GM23338 (cell line): Measurements from ENCODE around the gene STAT3. TPM values are rescaled to one million over a fixed set of nuclear protein-coding genes. Genes with fewer than 3 reads are reported as not detected.

Source experiments
- ATAC-seq: fragments of 200-7000 bp; cut with Tn5 transposase; 3 replicates; pipeline ENCODE4 v1.9.1; 2020
- DNase-seq: peaks from one replicate; pipeline ENCODE4 v3.0.0-alpha.2; 2015; ENCODE audit warnings: low spot score
- H2AFZ ChIP-seq: fragments of 200-600 bp; sonication (generic); 2 replicates; pipeline ENCODE4 v1.8.0; 2016; ENCODE audit warnings: antibody characterized with exemption, mild to moderate bottlenecking, moderate library complexity
- H3F3A ChIP-seq: fragments of 200-600 bp; sonication (generic); replicated peaks from 2 replicates; pipeline ENCODE4 v1.8.0; 2017; ENCODE audit warnings: antibody characterized with exemption, mixed run types, low read depth
- H3K27ac ChIP-seq: fragments of 200-600 bp; sonication (generic); 2 replicates; pipeline ENCODE4 v1.6.1; 2016; ENCODE audit warnings: low read depth
- H3K27me3 ChIP-seq: fragments of 200-600 bp; sonication (generic); 2 replicates; pipeline ENCODE4 v1.8.0; 2016; ENCODE audit warnings: mild to moderate bottlenecking, mixed run types, moderate library complexity; ENCODE audit not compliant: insufficient read depth
- H3K36me3 ChIP-seq: fragments of 200-600 bp; sonication (generic); 2 replicates; pipeline ENCODE4 v1.8.0; 2016; ENCODE audit warnings: mild to moderate bottlenecking; ENCODE audit not compliant: insufficient read depth
- H3K4me1 ChIP-seq: fragments of 200-600 bp; sonication (generic); 2 replicates; pipeline ENCODE4 v1.8.0; 2016; ENCODE audit warnings: mild to moderate bottlenecking, moderate library complexity; ENCODE audit not compliant: insufficient read depth
- H3K4me2 ChIP-seq: fragments of 200-600 bp; sonication (generic); 2 replicates; pipeline ENCODE4 v1.7.1; 2017; ENCODE audit warnings: mixed run types
- H3K4me3 ChIP-seq: fragments of 200-600 bp; sonication (generic); 2 replicates; pipeline ENCODE4 v1.6.1; 2016; ENCODE audit warnings: mixed run types
- H3K79me2 ChIP-seq: fragments of 200-600 bp; sonication (generic); replicated peaks from 2 replicates; pipeline ENCODE4 v1.8.0; 2017; ENCODE audit warnings: mild to moderate bottlenecking; ENCODE audit not compliant: insufficient read depth
- H3K9me2 ChIP-seq: fragments of 200-600 bp; sonication (generic); 2 replicates; pipeline ENCODE4 v1.8.0; 2017; ENCODE audit not compliant: insufficient read depth
- H4K20me1 ChIP-seq: fragments of 200-600 bp; sonication (generic); replicated peaks from 2 replicates; pipeline ENCODE4 v1.8.0; 2017; ENCODE audit warnings: mild to moderate bottlenecking; ENCODE audit not compliant: insufficient read depth
- H3K27ac Mint-ChIP-seq: 2 replicates; pipeline ENCODE4 v1.8.0; 2020; ENCODE audit warnings: inconsistent platforms, mild to moderate bottlenecking, moderate library complexity, mixed read lengths
- H3K27me3 Mint-ChIP-seq: 3 replicates; pipeline ENCODE4 v1.8.0; 2022; ENCODE audit warnings: low read depth, mild to moderate bottlenecking, moderate library complexity, mixed read lengths, inconsistent platforms; ENCODE audit not compliant: insufficient read depth, poor library complexity
- H3K36me3 Mint-ChIP-seq: 3 replicates; pipeline ENCODE4 v1.8.0; 2021; ENCODE audit warnings: low read depth, mild to moderate bottlenecking, inconsistent platforms, moderate library complexity, mixed read lengths
- H3K4me1 Mint-ChIP-seq: 3 replicates; pipeline ENCODE4 v1.8.0; 2020; ENCODE audit warnings: mild to moderate bottlenecking, inconsistent platforms, mixed read lengths
- H3K4me3 Mint-ChIP-seq: 3 replicates; pipeline ENCODE4 v1.8.0; 2021; ENCODE audit warnings: moderate library complexity, mild to moderate bottlenecking, inconsistent platforms, mixed read lengths
- H3K9me3 Mint-ChIP-seq: 3 replicates; pipeline ENCODE4 v1.8.0; 2020; ENCODE audit warnings: moderate library complexity, mild to moderate bottlenecking, inconsistent platforms, mixed read lengths
- CTCF ChIP-seq, 2 experiments: fragments of 200-600 bp in 1 of 2; sonication (generic) in 1 of 2; conservative IDR thresholded peaks; 2 replicates each; pipeline versions ENCODE4 v1.5.1 to v1.6.1; 2016 to 2017; ENCODE audit warnings: antibody characterized with exemption in 2 of 2, low read depth in 2 of 2, mild to moderate bottlenecking in 2 of 2, moderate library complexity in 1 of 2
- EZH2 ChIP-seq: fragments of 200-600 bp; sonication (generic); IDR thresholded peaks from one replicate; pipeline ENCODE4 v1.8.0; 2017; ENCODE audit warnings: antibody characterized with exemption, mild to moderate bottlenecking, low read depth; ENCODE audit not compliant: unreplicated experiment
- EZH2phosphoT487 ChIP-seq: fragments of 200-600 bp; sonication (generic); IDR thresholded peaks from one replicate; pipeline ENCODE4 v1.8.1; 2018; ENCODE audit warnings: antibody characterized with exemption; ENCODE audit not compliant: unreplicated experiment
- REST ChIP-seq: IDR thresholded peaks from one replicate; pipeline ENCODE4 v1.6.1; 2018; ENCODE audit warnings: antibody characterized with exemption; ENCODE audit not compliant: unreplicated experiment
- ZNF331 ChIP-seq: fragments of 250-450 bp; sonication (Bioruptor Pico); IDR thresholded peaks from 2 replicates; pipeline ENCODE4 v1.5.0; 2020; ENCODE audit warnings: low read depth, mild to moderate bottlenecking, moderate library complexity
- polyA plus RNA-seq: library from polyadenylated mRNA; unstranded; fragments of >200 nt; fragmentation: Nextera tagmentation; extraction: Ambion mirVana; gene quantifications from 2 replicates; pipeline ENCODE4 v1.2.1, GENCODE V29; 2016
- total RNA-seq: library from RNA; depleted of rRNA; stranded (reverse); fragments of >200 nt; shearing (Covaris generic); gene quantifications from 2 replicates; pipeline ENCODE4 v1.2.3, GENCODE V29; 2014

The STAT3 gene
- total and polyA plus RNA-seq, 2 experiments from 2014 or later = 49.5 to 78.0 TPM

- H3K36me3 ChIP-seq = no peaks in the 10 kb centered on the region
- no peak overlapping the region for H3K4me3 Mint-ChIP-seq
- ATAC-seq (no peak), DNase-seq (no peak)
- H3K27me3 ChIP-seq = no peaks in the 10 kb centered on the region
- no peak overlapping the region for H3K4me2 ChIP-seq
- H3K27ac Mint-ChIP-seq = no peak overlapping the region
- H2AFZ ChIP-seq = no peak overlapping the region
- peaks cover 49% of the 10 kb centered on the region for H3K4me1 Mint-ChIP-seq
- peaks cover 14% of the 10 kb centered on the region; the same call in 1 of the 2 replicates for H3F3A ChIP-seq
- no peaks in the 10 kb centered on the region for H3K9me2 ChIP-seq
- H3K4me1 ChIP-seq = peaks cover 52% of the 10 kb centered on the region
- no peaks in the 10 kb centered on the region for H3K9me3 Mint-ChIP-seq
- no peak overlapping the region for H3K27ac ChIP-seq
- peaks cover 11% of the 10 kb centered on the region for H3K27me3 Mint-ChIP-seq
- H4K20me1 ChIP-seq = peaks cover 7% of the 10 kb centered on the region; the same call in 1 of the 2 replicates
- H3K36me3 Mint-ChIP-seq = no peaks in the 10 kb centered on the region; the same call in 2 of the 3 replicates
- no peak for TF ChIP-seq CTCF (conservative IDR thresholded peaks at IDR 0.05; ENCODE audit: low read depth in 2 of 2)
- no peak for TF ChIP-seq EZH2phosphoT487
- TF ChIP-seq REST = no peak
- no peak for TF ChIP-seq ZNF331 (CRISPR knock-in tag)
- TF ChIP-seq EZH2 = no peak
- no peak overlapping the region for H3K4me3 ChIP-seq
- no peaks in the 10 kb centered on the region for H3K79me2 ChIP-seq
Measured at GRCh38 chr17:42404326-42405055, 16.2 kb upstream of the STAT3 start.

- Histone ChIP-seq H3K27ac (0 out of 2 replicates have a peak overlapping the region, but pooled peaks have one; percentile 58), H2AFZ (no peak overlapping the region), H3K4me3 (no peak overlapping the region), H4K20me1 (peaks cover 7% of the 10 kb centered on the region; the same call in 1 of the 2 replicates), H3K79me2 (no peaks in the 10 kb centered on the region), H3K36me3 (no peaks in the 10 kb centered on the region), H3F3A (peaks cover 11% of the 10 kb centered on the region; the same call in 1 of the 2 replicates), H3K27me3 (no peaks in the 10 kb centered on the region), H3K4me2 (peak overlapping the region; percentile 72; the same call in 1 of the 2 replicates), H3K9me2 (no peaks in the 10 kb centered on the region), H3K4me1 (peaks cover 49% of the 10 kb centered on the region)
- H3K9me3 Mint-ChIP-seq = no peaks in the 10 kb centered on the region
- ATAC-seq (peak; percentile 25), DNase-seq (peak; percentile 74)
- peaks cover 49% of the 10 kb centered on the region for H3K4me1 Mint-ChIP-seq
- H3K27ac Mint-ChIP-seq = no peak overlapping the region
- TF ChIP-seq REST = no peak
- no peak for TF ChIP-seq ZNF331 (CRISPR knock-in tag)
- peak; percentile 55 to 84 for TF ChIP-seq CTCF (conservative IDR thresholded peaks at IDR 0.05; ENCODE audit: low read depth in 2 of 2)
- no peak overlapping the region; the same call in 2 of the 3 replicates for H3K4me3 Mint-ChIP-seq
- peaks cover 7% of the 10 kb centered on the region for H3K27me3 Mint-ChIP-seq
- no peaks in the 10 kb centered on the region; the same call in 2 of the 3 replicates for H3K36me3 Mint-ChIP-seq
Measured at GRCh38 chr17:42403150-42403549, 14.9 kb upstream of the STAT3 start.
